Heart left ventricle (tissue), 16 donors: ENCODE measurements around the gene ZCWPW1. TPM values are rescaled to one million over a fixed set of nuclear protein-coding genes. Genes with fewer than 3 reads are reported as not detected.

Experiments used
- ATAC-seq, 4 donors: fragments of 200-7000 bp; cut with Tn5 transposase; one replicate each; pipeline ENCODE4 v1.9.1; 2020 to 2022; ENCODE audit warnings: moderate library complexity in 4 of 4, mild to moderate bottlenecking in 3 of 4, moderate number of reproducible peaks in 1 of 4
- DNase-seq, 5 donors: peaks; one replicate each; pipeline ENCODE4 v3.0.0-alpha.2; 2020
- H3K27ac ChIP-seq, 12 donors: fragments of 200-600 bp; sonication (generic) in 4 of 12; one replicate each; pipeline versions ENCODE4 v1.5.0 to v1.8.0; 2016 to 2022; ENCODE audit warnings: mild to moderate bottlenecking in 2 of 12
- H3K27me3 ChIP-seq, 9 donors: fragments of 200-600 bp; sonication (generic) in 2 of 9; one replicate each; pipeline versions ENCODE4 v1.5.1 to v1.8.0; 2016 to 2022; ENCODE audit warnings: mild to moderate bottlenecking in 3 of 9
- H3K36me3 ChIP-seq, 9 donors: fragments of 200-600 bp; sonication (generic) in 2 of 9; one replicate each; pipeline versions ENCODE4 v1.5.0 to v1.8.0; 2018 to 2022; ENCODE audit warnings: mild to moderate bottlenecking in 2 of 9
- H3K4me1 ChIP-seq, 12 donors: fragments of 200-600 bp; sonication (generic) in 4 of 12; one replicate each; pipeline versions ENCODE4 v1.5.0 to v1.8.0; 2016 to 2022; ENCODE audit warnings: mild to moderate bottlenecking in 3 of 12
- H3K4me3 ChIP-seq, 12 donors: fragments of 200-600 bp; sonication (generic) in 4 of 12; one replicate each; pipeline versions ENCODE4 v1.5.0 to v1.8.0; 2017 to 2022; ENCODE audit warnings: mild to moderate bottlenecking in 9 of 12, moderate library complexity in 4 of 12
- H3K9me3 ChIP-seq, 12 donors: fragments of 200-600 bp; sonication (generic) in 4 of 12; one replicate each; pipeline versions ENCODE4 v1.5.0 to v1.8.0; 2016 to 2022; ENCODE audit warnings: mild to moderate bottlenecking in 1 of 12
- CTCF ChIP-seq, 12 donors: fragments of 200-600 bp; sonication (generic) in 4 of 12; IDR thresholded peaks; one replicate each; pipeline versions ENCODE4 v1.5.0 to v1.8.0; 2018 to 2022; ENCODE audit warnings: antibody characterized with exemption in 12 of 12, mild to moderate bottlenecking in 5 of 12
- POLR2A ChIP-seq, 2 donors: fragments of 450-650 bp; IDR thresholded peaks; one replicate each; pipeline ENCODE4 v1.6.1; 2017; ENCODE audit warnings: antibody characterized with exemption in 2 of 2, mild to moderate bottlenecking in 2 of 2, moderate library complexity in 2 of 2
- WGBS, 4 donors: extraction: QIAGEN DNeasy Blood & Tissue Kit in 2 of 4; methylation state at CpG; one replicate each; pipeline versions ENCODE4 v1.1.5 to v1.1.7; 2013 to 2018; 5-methylcytosine and 5-hydroxymethylcytosine counted together
- intact Hi-C, 10 donors: fragments of 100-400 bp; cut with DNase I; formaldehyde crosslinking; loops; one replicate each; pipeline versions ENCODE4 v1.11.1 to v1.14.2; 2022
- polyA plus RNA-seq, 2 donors: library from polyadenylated mRNA; stranded (reverse); fragments of 200-250 nt; gene quantifications; one replicate each; pipeline ENCODE4 v1.2.3, GENCODE V29; 2013
- total RNA-seq, 9 donors: library from RNA; depleted of rRNA in 2 of 9; stranded (reverse); fragments of >200 nt in 2 of 9; fragmentation: NEBNext Ultra II Directional in 3 of 9; extraction: Animal tissue kit (Norgen Biotek cat#: 25700) in 3 of 9; gene quantifications; one replicate each; pipeline versions ENCODE4 v1.1.0 to v1.2.4, GENCODE V29; 2016 to 2023
- donor health status: ischemic (EF 13 %, LVEDD 7.1; RV severe dilation, severe dysfunction).
- donor health status: healthy with polysubstance abuse.
- donor health status: DM: no; HTN: yes; CAD: no.
- donor health status: DM: no; HTN: no; CAD: no.
- donor health status: ischemic (EF 25% LVEDD 6.9; RV normal size, moderate dysfunction).
- donor health status: ischemic (EF 25% LVEDD 5.7; RV mildly dilated, moderate dysfunction).
- donor health status: healthy.
- donor health status: DM: yes; HTN: yes; CAD: no.
- donor health status: ischemic (EF 35%, LVEDD 5.7; RV mildly dilated, moderate dysfunction).
- donor health status: nonischemic (EF 11% LVEDD 7.7; RV severe dilation, severe dysfunction).
- donor health status: DM: yes; HTN: yes; CAD: no.
- donor health status: PGD.
- donor health status: ischemic (EF 29% LVEDD 5.4; RV normal size, mild dysfunction).
- donor health status: nonischemic (EF 23%, LVEDD 6.1; RV moderate dilation, normal function).

ZCWPW1 gene
- total and polyA plus RNA-seq, 11 donors: 2.8 to 6.4 (median 4.0) TPM

DNA sequence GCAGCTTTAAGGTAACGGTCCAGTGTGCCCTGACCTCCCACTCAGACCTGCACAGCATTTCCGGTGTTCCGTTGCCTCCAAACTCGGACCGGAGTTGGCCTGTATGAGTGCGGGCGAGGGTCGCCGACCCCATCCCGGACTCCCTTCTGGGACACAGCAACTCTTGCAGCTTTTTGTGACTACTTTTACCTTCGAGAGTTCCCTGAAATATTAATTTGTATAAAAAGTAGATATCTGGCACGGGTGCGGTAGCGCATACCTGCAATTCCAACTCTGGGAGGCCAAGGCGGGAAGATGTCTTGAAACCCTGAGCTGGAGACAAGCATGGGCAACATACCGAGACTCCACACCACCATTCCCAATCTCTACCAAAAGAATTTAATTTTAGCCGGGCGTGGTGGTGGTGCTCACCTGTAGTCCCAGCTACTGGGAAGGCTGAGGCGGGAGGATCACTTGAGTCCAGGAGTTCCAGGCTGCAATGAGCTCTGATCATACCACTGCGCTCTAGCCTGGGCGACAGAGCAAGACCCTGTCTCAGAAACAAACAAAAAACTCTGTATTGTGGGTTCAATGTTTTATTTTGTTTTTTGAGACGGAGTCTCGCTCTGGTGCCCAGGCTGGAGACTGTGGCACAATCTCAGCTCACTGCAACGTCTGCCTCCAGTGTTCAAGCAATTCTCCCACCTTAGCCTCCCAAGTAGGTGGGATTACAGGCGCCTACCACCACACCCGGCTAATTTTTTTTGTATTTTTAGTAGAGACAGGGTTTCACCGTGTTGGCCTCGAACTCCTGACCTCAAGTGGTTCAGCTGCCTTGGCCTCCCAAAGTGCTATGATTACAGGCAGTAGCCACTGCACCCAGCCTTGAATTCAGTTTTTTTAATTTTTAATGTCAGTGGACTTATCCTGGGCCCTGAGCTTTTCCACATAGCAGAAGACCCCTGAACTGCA, 8.9 kb upstream of the ZCWPW1 start:
- H3K27ac ChIP-seq: peak overlapping the region in 9 of 12 donors; percentile 92 to 99 (median 96)
- no peaks in the 10 kb centered on the region for H3K9me3 ChIP-seq
- no peak for TF ChIP-seq POLR2A (IDR thresholded peaks at IDR 0.05)
- TF ChIP-seq CTCF (IDR thresholded peaks at IDR 0.05): no peak

GRCh38 chr7:100435401-100436304, 7.2 kb upstream of the ZCWPW1 start:
- no peaks in the 10 kb centered on the region for H3K27me3 ChIP-seq
- H3K9me3 ChIP-seq: no peaks in the 10 kb centered on the region
- intact Hi-C loops: no loop called here
- peak overlapping the region; percentile 63 to 98 (median 85) for H3K4me3 ChIP-seq
- no peak for TF ChIP-seq CTCF (IDR thresholded peaks at IDR 0.05)
- peak in 1 of 2 donors; percentile 31 for TF ChIP-seq POLR2A (IDR thresholded peaks at IDR 0.05)
- peaks cover 0 to 36% (median 24%) of the 10 kb centered on the region in 9 donors for H3K36me3 ChIP-seq
- peak in 3 of 4 donors; percentile 21 to 42 (median 42) for ATAC-seq
- peaks cover 0 to 52% (median 32%) of the 10 kb centered on the region in 12 donors for H3K4me1 ChIP-seq
- peak overlapping the region; percentile 81 to 99 (median 96) for H3K27ac ChIP-seq
- 2 to 4% (median 3%) methylated on average over 35 to 81 of the region's 81 CpGs for WGBS, 4 donors
- DNase-seq: peak; percentile 38 to 68 (median 47)

More for the DNA sequence above, 8.9 kb upstream of the ZCWPW1 start:
- intact Hi-C loops: no loop called here
- Histone ChIP-seq H3K36me3 (peaks cover 0 to 26% (median 24%) of the 10 kb centered on the region in 9 donors), H3K27me3 (no peaks in the 10 kb centered on the region), H3K4me1 (peaks cover 0 to 34% (median 15%) of the 10 kb centered on the region in 12 donors), H3K4me3 (peak overlapping the region in 6 of 12 donors; percentile 69 to 98 (median 84))
- ATAC-seq: no peak
- DNase-seq: peak in 1 of 5 donors; percentile 19
- WGBS, 4 donors: 90 to 92% (median 91%) methylated on average over 27 to 28 of the region's 28 CpGs

- DNase-seq (no peak), ATAC-seq (no peak)
- no peak for TF ChIP-seq CTCF (IDR thresholded peaks at IDR 0.05)
- no peak for TF ChIP-seq POLR2A (IDR thresholded peaks at IDR 0.05)
- Histone ChIP-seq H3K4me1 (peaks cover 0 to 57% (median 37%) of the 10 kb centered on the region in 12 donors), H3K36me3 (peaks cover 0 to 36% (median 24%) of the 10 kb centered on the region in 9 donors), H3K4me3 (peak overlapping the region in 9 of 12 donors; percentile 69 to 98 (median 91)), H3K27ac (peak overlapping the region in 6 of 12 donors; percentile 92 to 97 (median 95)), H3K27me3 (no peaks in the 10 kb centered on the region), H3K9me3 (no peaks in the 10 kb centered on the region)
- intact Hi-C loops: no loop called here
- 85 to 89% (median 88%) methylated on average over 22 of the region's 22 CpGs for WGBS, 4 donors
These were observed 6.0 kb upstream of the ZCWPW1 start for GRCh38 chr7:100434297-100435144.
